Kidney (tissue), 14 donors: ENCODE data around the gene TGFBR3. TPM values are rescaled to one million over a fixed set of nuclear protein-coding genes. Genes with fewer than 3 reads are reported as not detected.

ENCODE experiments used
- DNase-seq, 5 donors: peaks; one replicate each; pipeline ENCODE4 v3.0.0-alpha.2; 2013 to 2020
- FAIRE-seq: peaks from 2 replicates; lab custom pipeline; 2012; peaks lifted over from hg19 to GRCh38; lab: Jason Lieb, UNC
- H3K27ac ChIP-seq, 2 donors: one replicate each; pipeline ENCODE4 v1.7.0; 2013; ENCODE audit warnings: low read depth in 2 of 2, low read length in 2 of 2, inconsistent platforms in 1 of 2
- H3K27me3 ChIP-seq: one replicate; pipeline ENCODE4 v1.7.1; 2013; ENCODE audit warnings: low read length, inconsistent platforms; ENCODE audit not compliant: control insufficient read depth, insufficient read depth
- H3K36me3 ChIP-seq, 3 donors: one replicate each; pipeline versions ENCODE4 v1.7.0 to v1.7.1; 2013; ENCODE audit warnings: low read length in 3 of 3, control low read depth in 1 of 3, inconsistent platforms in 1 of 3; ENCODE audit not compliant: insufficient read depth in 3 of 3, control insufficient read depth in 2 of 3
- H3K4me1 ChIP-seq, 3 donors: one replicate each; pipeline versions ENCODE4 v1.7.0 to v1.7.1; 2013; ENCODE audit warnings: low read length in 3 of 3, inconsistent platforms in 1 of 3, low read depth in 1 of 3; ENCODE audit not compliant: control insufficient read depth in 2 of 3, insufficient read depth in 2 of 3
- H3K4me3 ChIP-seq, 3 donors: one replicate each; pipeline versions ENCODE4 v1.7.0 to v1.8.1; 2013; ENCODE audit warnings: low read length in 3 of 3, control low read depth in 1 of 3, inconsistent platforms in 1 of 3
- H3K9ac ChIP-seq, 3 donors: one replicate each; pipeline versions ENCODE4 v1.7.0 to v1.7.1; 2013; ENCODE audit warnings: low read length in 3 of 3, control low read depth in 1 of 3, inconsistent platforms in 1 of 3
- H3K9me3 ChIP-seq, 3 donors: one replicate each; pipeline versions ENCODE4 v1.7.0 to v1.7.1; 2013; ENCODE audit warnings: low read length in 3 of 3, control low read depth in 1 of 3, inconsistent platforms in 1 of 3; ENCODE audit not compliant: control insufficient read depth in 2 of 3, insufficient read depth in 1 of 3
- CTCF ChIP-seq: IDR thresholded peaks from 3 replicates; pipeline ENCODE4 v1.5.1; 2012; ENCODE audit warnings: mild to moderate bottlenecking, moderate library complexity, borderline replicate concordance; ENCODE audit not compliant: insufficient read depth; ENCODE audit errors: extremely low read depth
- intact Hi-C: fragments of 100-400 bp; cut with DNase I; formaldehyde crosslinking; loops from one replicate; pipeline ENCODE4 v1.11.1; 2022
- polyA plus RNA-seq: library from polyadenylated mRNA; stranded (reverse); fragments of 350-450 nt; fragmentation: Illumina TruSeq; extraction: RNeasy Lipid Tissue Mini Kit (QIAGEN cat#74804); gene quantifications from one replicate; pipeline ENCODE4 v1.2.3, GENCODE V29; 2014; ENCODE audit warnings: low read depth, low replicate concordance; ENCODE audit not compliant: insufficient read depth
- total RNA-seq: library from RNA; stranded (reverse); fragmentation: NEBNext Ultra II Directional; extraction: Animal tissue kit (Norgen Biotek cat#: 25700); gene quantifications from one replicate; pipeline ENCODE4 v1.2.1, GENCODE V29; 2021
- donor health status: control.
- donor health status: control.
- donor health status: control.
- donor health status: control.
- donor health status: control.
- donor health status: DM: yes; HTN: yes; CAD: no.
- donor health status: Normal renal cell carcinoma (clear cell type).

Gene TGFBR3
- total and polyA plus RNA-seq, 2 donors from 2014 or later: 15.8 to 57.9 TPM

DNA sequence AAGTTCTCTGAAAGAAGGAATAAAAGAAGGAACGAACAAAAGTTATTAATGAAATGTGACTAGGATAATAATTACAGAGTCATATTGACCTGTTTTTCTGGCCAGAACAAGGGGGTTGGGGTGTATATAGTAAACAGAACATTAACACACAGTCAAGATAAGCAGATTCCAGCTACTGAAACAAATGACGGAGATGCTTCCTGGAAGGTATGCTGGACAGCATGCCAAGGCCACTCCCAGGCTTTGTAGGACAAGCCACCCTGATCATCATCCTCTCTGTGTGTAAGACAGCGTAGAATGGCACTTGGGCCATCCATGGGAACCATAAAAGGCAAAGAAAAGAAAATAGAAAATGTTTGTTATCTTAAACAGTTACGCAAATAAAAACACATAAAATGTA is 120.7 kb downstream of the TGFBR3 start:
- Histone ChIP-seq H3K27ac (no peak overlapping the region), H3K4me1 (peaks cover 0 to 8% (median 0%) of the 10 kb centered on the region in 3 donors), H3K9me3 (no peaks in the 10 kb centered on the region), H3K4me3 (no peak overlapping the region), H3K27me3 (no peaks in the 10 kb centered on the region), H3K9ac (no peak overlapping the region), H3K36me3 (peaks cover 0 to 3% (median 0%) of the 10 kb centered on the region in 3 donors)
- FAIRE-seq (no peak), DNase-seq (no peak)
- TF ChIP-seq CTCF: no peak
- intact Hi-C loops: no loop called here

GRCh38 chr1:91764471-91765115 is 121.4 kb downstream of the TGFBR3 start:
- Histone ChIP-seq H3K27me3 (no peaks in the 10 kb centered on the region), H3K4me1 (peaks cover 0 to 4% (median 0%) of the 10 kb centered on the region in 3 donors), H3K9ac (no peak overlapping the region), H3K9me3 (no peaks in the 10 kb centered on the region), H3K27ac (no peak overlapping the region), H3K4me3 (no peak overlapping the region), H3K36me3 (peaks cover 0 to 3% (median 0%) of the 10 kb centered on the region in 3 donors)
- TF ChIP-seq CTCF: no peak
- intact Hi-C loops: no loop called here
- DNase-seq: peak in 2 of 5 donors; percentile 41 to 53
- no peak for FAIRE-seq

- Histone ChIP-seq H3K27me3 (no peaks in the 10 kb centered on the region), H3K27ac (no peak overlapping the region), H3K36me3 (peaks cover 0 to 7% (median 0%) of the 10 kb centered on the region in 3 donors), H3K9ac (no peak overlapping the region), H3K9me3 (no peaks in the 10 kb centered on the region), H3K4me3 (no peak overlapping the region), H3K4me1 (no peaks in the 10 kb centered on the region)
- DNase-seq: no peak
- FAIRE-seq: no peak
- no peak for TF ChIP-seq CTCF
- intact Hi-C loops: no loop called here
Observed at GRCh38 chr1:91763252-91763651, 122.7 kb downstream of the TGFBR3 start.
